Measurements from ENCODE around the gene SCN7A.

The SCN7A gene

GRCh38 chr2:166405569-166405926 is 88.5 kb downstream of the SCN7A start:
- no peak overlapping the region for H3K4me3 Mint-ChIP-seq
- no peaks in the 10 kb centered on the region for H3K9me3 Mint-ChIP-seq
- H3K36me3 Mint-ChIP-seq (ENCODE audit: low read depth) = no peaks in the 10 kb centered on the region
- H3K4me1 Mint-ChIP-seq (ENCODE audit: low read depth) = peaks cover 25% of the 10 kb centered on the region
- intact Hi-C loops (cut with micrococcal nuclease) = no loop called here
- H3K27me3 Mint-ChIP-seq = peaks cover 13% of the 10 kb centered on the region
- H3K27ac Mint-ChIP-seq = no peak overlapping the region

DNA sequence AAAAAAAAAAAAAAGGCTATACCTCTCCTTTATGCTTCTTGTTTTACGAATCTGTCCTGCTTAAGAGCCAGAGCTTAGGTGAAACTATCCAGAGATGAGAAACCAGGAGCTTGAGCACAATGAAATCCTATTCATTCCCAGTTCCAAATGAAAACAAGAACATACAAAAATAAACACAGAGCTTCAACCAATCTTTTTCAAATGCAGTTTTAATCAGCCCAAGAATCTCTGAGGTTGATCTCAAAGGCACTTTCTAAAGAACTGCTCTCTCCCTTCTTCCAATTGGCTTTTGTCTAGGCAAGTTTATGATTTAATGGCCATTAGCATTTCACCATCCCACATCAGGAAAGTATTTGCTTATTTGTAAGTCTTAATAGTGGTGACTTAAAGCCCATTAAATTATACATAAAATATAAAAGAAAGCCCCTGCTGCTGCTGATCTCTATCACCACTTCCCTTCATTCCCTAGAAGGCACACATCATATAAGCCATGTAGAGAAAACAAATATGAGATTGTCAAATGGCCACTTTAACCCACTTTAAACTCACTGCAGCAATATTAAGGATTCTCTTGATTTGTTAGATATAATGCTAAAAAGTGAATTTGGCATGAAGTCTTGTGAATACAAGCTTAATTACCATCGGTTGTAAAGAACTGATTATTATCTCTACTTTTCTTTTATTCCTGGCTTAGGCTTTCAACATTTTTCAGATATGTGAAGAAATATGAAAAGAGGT is 89.0 kb downstream of the SCN7A start:
- Mint-ChIP-seq H3K36me3 (ENCODE audit: low read depth) (no peaks in the 10 kb centered on the region), H3K27ac (no peak overlapping the region), H3K4me3 (no peak overlapping the region), H3K27me3 (peaks cover 13% of the 10 kb centered on the region), H3K4me1 (ENCODE audit: low read depth) (peaks cover 21% of the 10 kb centered on the region), H3K9me3 (no peaks in the 10 kb centered on the region)
- intact Hi-C loops (cut with micrococcal nuclease) = no loop called here

GRCh38 chr2:166394245-166394644 is 99.8 kb downstream of the SCN7A start:
- intact Hi-C loops (cut with micrococcal nuclease) = no loop called here
- Mint-ChIP-seq H3K4me3 (no peak overlapping the region), H3K4me1 (ENCODE audit: low read depth) (no peaks in the 10 kb centered on the region), H3K9me3 (no peaks in the 10 kb centered on the region), H3K27ac (no peak overlapping the region), H3K36me3 (ENCODE audit: low read depth) (no peaks in the 10 kb centered on the region), H3K27me3 (no peaks in the 10 kb centered on the region)

- Mint-ChIP-seq H3K9me3 (no peaks in the 10 kb centered on the region), H3K27ac (no peak overlapping the region), H3K27me3 (no peaks in the 10 kb centered on the region), H3K4me3 (no peak overlapping the region), H3K4me1 (ENCODE audit: low read depth) (peaks cover 7% of the 10 kb centered on the region), H3K36me3 (ENCODE audit: low read depth) (no peaks in the 10 kb centered on the region)
- intact Hi-C loops (cut with micrococcal nuclease) = no loop called here
These were observed 101.0 kb downstream of the SCN7A start for GRCh38 chr2:166393008-166393407.

DNA sequence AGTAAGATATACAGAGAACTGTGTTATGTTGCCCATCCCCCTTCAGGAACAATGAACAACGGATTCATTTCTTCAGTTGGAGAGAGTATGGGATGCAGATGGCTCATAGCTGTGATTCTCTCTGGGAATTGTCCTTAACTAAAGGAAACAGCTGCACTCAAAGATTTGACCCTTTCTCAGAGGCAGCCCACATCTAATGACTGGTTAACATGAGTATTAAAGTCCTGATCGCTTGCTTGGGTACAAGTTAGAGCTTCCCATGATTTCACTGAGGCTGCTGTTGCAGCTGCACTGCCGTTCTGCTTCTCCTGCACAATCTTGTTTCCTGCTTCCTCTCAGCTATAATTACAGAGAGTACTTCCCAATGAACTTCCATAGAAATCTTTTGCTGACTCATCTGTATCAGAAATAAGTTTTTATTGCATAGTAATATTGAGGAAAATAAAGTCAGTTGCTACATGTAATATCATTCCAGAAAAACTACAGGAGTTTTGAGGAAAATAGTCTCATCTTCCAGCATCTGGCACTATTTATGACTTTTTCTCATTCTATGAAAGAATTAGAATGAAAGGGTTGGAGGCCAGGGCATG is 105.5 kb downstream of the SCN7A start:
- Mint-ChIP-seq H3K4me3 (no peak overlapping the region), H3K9me3 (no peaks in the 10 kb centered on the region), H3K4me1 (ENCODE audit: low read depth) (peaks cover 20% of the 10 kb centered on the region)

DNA sequence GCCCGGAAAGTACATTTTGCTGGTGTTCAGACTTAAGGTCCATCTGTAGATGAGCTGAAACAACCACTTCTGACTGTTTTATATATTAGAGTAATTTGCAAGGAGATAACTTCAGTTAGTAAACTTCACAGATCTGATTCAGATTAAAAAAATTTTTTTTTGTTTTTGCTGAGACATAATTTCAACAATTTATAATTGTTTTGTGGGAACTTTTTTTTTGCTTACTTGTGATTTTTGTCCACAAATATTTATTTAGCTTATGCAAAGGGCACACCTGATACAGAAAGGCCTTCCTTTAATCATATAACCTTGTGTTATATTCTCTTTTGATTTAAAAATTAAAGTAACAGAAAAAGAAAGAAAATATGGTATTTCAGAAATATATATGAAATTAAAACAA is 108.7 kb downstream of the SCN7A start:
- H3K4me1 Mint-ChIP-seq (ENCODE audit: low read depth) = peaks cover 20% of the 10 kb centered on the region
- no peaks in the 10 kb centered on the region for H3K9me3 Mint-ChIP-seq
- H3K4me3 Mint-ChIP-seq = no peak overlapping the region
- intact Hi-C loops (cut with micrococcal nuclease) = no loop called here
- no peaks in the 10 kb centered on the region for H3K36me3 Mint-ChIP-seq (ENCODE audit: low read depth)
- H3K27me3 Mint-ChIP-seq = peaks cover 3% of the 10 kb centered on the region
- H3K27ac Mint-ChIP-seq = no peak overlapping the region

More for the DNA sequence above, 105.5 kb downstream of the SCN7A start:
- Mint-ChIP-seq H3K36me3 (ENCODE audit: low read depth) (no peaks in the 10 kb centered on the region), H3K27me3 (no peaks in the 10 kb centered on the region), H3K27ac (peak overlapping the region; percentile 45)
- intact Hi-C loops (cut with micrococcal nuclease) = no loop called here

DNA sequence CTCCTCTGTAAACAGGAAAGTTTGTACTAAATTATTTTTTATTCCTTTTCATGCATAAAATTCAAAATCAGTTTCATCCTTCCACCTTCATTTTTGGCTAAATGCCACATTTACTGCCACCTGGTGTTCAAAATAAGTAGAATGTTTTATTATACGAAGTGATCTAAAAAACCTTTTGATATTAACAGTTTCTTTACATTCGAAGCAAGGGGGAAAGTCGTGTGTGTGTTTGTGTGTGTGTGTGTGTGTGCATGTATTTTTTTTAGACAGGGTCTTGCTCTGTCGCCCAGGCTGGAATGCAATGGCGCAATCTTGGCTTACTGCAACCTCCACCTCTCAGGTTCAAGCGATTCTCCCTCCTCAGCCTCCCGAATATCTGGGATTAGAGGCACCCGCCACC is 109.3 kb downstream of the SCN7A start:
- H3K9me3 Mint-ChIP-seq = no peaks in the 10 kb centered on the region
- no peaks in the 10 kb centered on the region for H3K36me3 Mint-ChIP-seq (ENCODE audit: low read depth)
- H3K27me3 Mint-ChIP-seq = peaks cover 7% of the 10 kb centered on the region
- intact Hi-C loops (cut with micrococcal nuclease) = loop anchor here (1.0 kb wide), 1 partner anchor 23 kb away; no protein-coding TSS in a partner anchor
- H3K4me3 Mint-ChIP-seq = no peak overlapping the region
- no peak overlapping the region for H3K27ac Mint-ChIP-seq
- H3K4me1 Mint-ChIP-seq (ENCODE audit: low read depth) = peaks cover 20% of the 10 kb centered on the region

- intact Hi-C loops (cut with micrococcal nuclease) = no loop called here
- Mint-ChIP-seq H3K27me3 (peaks cover 12% of the 10 kb centered on the region), H3K4me3 (no peak overlapping the region), H3K36me3 (ENCODE audit: low read depth) (no peaks in the 10 kb centered on the region), H3K27ac (no peak overlapping the region), H3K9me3 (no peaks in the 10 kb centered on the region), H3K4me1 (ENCODE audit: low read depth) (peaks cover 7% of the 10 kb centered on the region)
These were observed 111.6 kb downstream of the SCN7A start for GRCh38 chr2:166382448-166382847.

DNA sequence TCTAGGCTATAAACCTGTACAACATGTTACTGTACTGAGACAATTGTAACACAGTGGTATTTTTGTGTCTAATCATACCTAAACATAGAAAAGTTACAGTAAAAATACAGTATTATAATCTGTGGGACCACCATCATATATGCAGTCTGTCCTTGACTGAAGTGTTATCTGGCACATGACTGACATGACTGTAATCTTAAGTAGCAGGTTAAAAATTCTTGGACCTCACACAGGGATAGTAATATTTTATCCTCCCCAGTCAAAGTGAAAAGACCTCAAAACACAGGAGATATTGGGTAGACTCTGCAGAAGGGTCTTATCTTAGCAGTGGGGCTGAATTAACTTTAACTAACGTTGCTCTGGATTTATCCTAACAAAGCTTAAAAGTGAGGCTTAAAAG is 113.4 kb downstream of the SCN7A start:
- intact Hi-C loops (cut with micrococcal nuclease) = no loop called here
- Mint-ChIP-seq H3K4me1 (ENCODE audit: low read depth) (peaks cover 6% of the 10 kb centered on the region), H3K27me3 (peaks cover 20% of the 10 kb centered on the region), H3K36me3 (ENCODE audit: low read depth) (peaks cover 6% of the 10 kb centered on the region), H3K27ac (no peak overlapping the region), H3K9me3 (no peaks in the 10 kb centered on the region), H3K4me3 (no peak overlapping the region)

DNA sequence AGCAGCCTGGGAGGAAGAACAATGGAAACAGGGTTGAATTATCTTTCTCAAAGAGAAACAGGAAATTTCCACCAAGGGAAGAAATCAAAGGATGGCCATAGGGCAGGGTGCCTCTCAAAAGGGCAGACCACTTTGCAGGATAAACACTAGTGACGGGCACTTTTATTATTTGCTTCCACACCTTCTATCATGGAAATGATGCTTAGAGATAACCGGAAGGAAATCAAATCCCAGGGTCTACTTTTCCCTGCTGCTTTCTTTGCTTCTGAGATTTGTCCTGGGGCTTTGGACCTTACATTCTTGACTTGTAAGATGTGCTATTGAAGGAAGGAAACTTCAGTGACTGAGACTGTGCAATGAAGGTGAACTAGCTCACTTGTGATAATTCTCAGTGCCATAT is 117.2 kb downstream of the SCN7A start:
- Mint-ChIP-seq H3K4me3 (no peak overlapping the region), H3K9me3 (no peaks in the 10 kb centered on the region), H3K27me3 (peaks cover 23% of the 10 kb centered on the region), H3K27ac (peak overlapping the region; percentile 77), H3K36me3 (ENCODE audit: low read depth) (peaks cover 17% of the 10 kb centered on the region), H3K4me1 (ENCODE audit: low read depth) (peaks cover 24% of the 10 kb centered on the region)
- intact Hi-C loops (cut with micrococcal nuclease) = no loop called here

GRCh38 chr2:166376488-166376828 is 117.6 kb downstream of the SCN7A start:
- Mint-ChIP-seq H3K27ac (peak overlapping the region; percentile 77), H3K4me3 (peak overlapping the region; percentile 82), H3K9me3 (no peaks in the 10 kb centered on the region), H3K27me3 (peaks cover 23% of the 10 kb centered on the region), H3K4me1 (ENCODE audit: low read depth) (peaks cover 24% of the 10 kb centered on the region), H3K36me3 (ENCODE audit: low read depth) (peaks cover 17% of the 10 kb centered on the region)
- intact Hi-C loops (cut with micrococcal nuclease) = no loop called here

DNA sequence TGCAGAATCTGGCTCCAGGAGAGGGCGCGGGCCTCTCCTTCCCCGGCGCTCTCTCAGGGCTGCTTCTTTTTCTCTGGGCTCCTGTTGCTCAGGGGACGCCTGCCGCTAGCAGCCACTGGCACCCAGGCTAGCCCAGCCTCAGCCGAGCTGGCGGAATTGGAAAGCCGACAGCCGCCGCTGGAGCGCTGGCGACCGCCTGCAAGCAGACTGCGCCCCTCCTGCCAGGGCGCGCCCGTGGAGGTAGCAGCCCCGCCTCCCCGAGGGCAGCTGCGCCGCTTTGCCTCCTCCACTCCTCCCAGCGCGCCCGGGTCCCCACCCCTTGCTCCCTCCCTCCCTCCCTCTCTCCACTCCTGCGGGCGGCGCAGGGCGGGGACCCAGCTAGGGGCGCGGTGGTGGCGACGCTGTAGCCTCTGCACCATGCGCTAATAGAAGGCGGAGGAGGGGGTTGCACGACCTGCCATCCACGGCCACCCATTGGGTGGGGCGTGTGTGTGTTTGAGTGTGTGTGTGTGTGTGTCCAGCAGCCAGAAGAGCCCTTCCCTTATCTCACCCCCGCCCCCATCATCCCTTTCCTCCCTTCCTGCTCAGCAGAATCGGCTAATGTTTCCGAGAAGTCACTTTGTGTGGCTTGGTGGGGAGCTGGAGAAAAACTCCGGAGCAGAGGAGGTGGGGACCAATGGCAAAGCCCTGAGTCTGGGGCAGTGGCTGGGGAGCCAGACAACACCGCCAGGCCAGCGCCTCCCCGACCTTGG is 118.1 kb downstream of the SCN7A start, which contains the start of gene SCN9A:
SCN9A (minus strand) TSS at position 209 of the 752 bp plus-strand sequence. CDS start 64,188 bp downstream, outside the sequence.
- peak within 1 kb of the TSS; percentile 77 for H3K27ac Mint-ChIP-seq
- H3K4me3 Mint-ChIP-seq = peak within 1 kb of the TSS; percentile 82
- no peaks in the 10 kb centered on the region for H3K9me3 Mint-ChIP-seq
- peaks cover 24% of the 10 kb centered on the region for H3K4me1 Mint-ChIP-seq (ENCODE audit: low read depth)
- intact Hi-C loops (cut with micrococcal nuclease) = no loop called here
- H3K36me3 Mint-ChIP-seq (ENCODE audit: low read depth) = peaks cover 17% of the 10 kb centered on the region
- peaks cover 21% of the 10 kb centered on the region for H3K27me3 Mint-ChIP-seq

GRCh38 chr2:166375195-166375735 is 118.8 kb downstream of the SCN7A start:
- Mint-ChIP-seq H3K9me3 (no peaks in the 10 kb centered on the region), H3K27ac (peak overlapping the region; percentile 77), H3K4me3 (peak overlapping the region; percentile 82), H3K4me1 (ENCODE audit: low read depth) (peaks cover 24% of the 10 kb centered on the region), H3K27me3 (peaks cover 20% of the 10 kb centered on the region), H3K36me3 (ENCODE audit: low read depth) (peaks cover 17% of the 10 kb centered on the region)
- intact Hi-C loops (cut with micrococcal nuclease) = no loop called here

DNA sequence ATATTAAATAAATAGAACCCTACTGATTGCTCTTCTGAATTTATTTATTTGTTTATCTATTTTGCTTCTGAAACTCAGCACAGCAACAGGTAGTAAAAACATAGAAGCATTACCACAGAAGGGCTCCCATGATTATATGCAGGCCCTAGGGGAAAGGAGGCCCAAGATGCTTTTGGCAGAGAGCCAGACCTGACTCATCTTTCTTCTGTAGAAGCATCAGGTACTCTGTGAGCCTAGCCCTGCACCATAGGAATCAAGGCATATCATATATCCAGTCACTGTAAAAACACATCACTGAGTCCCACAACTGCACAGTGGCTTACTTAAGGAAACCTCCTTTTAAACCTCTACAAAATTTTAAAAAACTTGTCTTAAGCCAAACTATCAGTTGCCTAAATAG is 120.1 kb downstream of the SCN7A start:
- no peak overlapping the region for H3K27ac Mint-ChIP-seq
- peaks cover 24% of the 10 kb centered on the region for H3K4me1 Mint-ChIP-seq (ENCODE audit: low read depth)
- peaks cover 17% of the 10 kb centered on the region for H3K36me3 Mint-ChIP-seq (ENCODE audit: low read depth)
- H3K27me3 Mint-ChIP-seq = peaks cover 16% of the 10 kb centered on the region
- H3K9me3 Mint-ChIP-seq = no peaks in the 10 kb centered on the region
- intact Hi-C loops (cut with micrococcal nuclease) = no loop called here
- H3K4me3 Mint-ChIP-seq = peak overlapping the region; percentile 39
